Heart left ventricle (tissue), 16 donors: ENCODE data around the gene ZNF750. TPM values are rescaled to one million over a fixed set of nuclear protein-coding genes. Genes with fewer than 3 reads are reported as not detected.

Experiments
- ATAC-seq, 4 donors: fragments of 200-7000 bp; cut with Tn5 transposase; one replicate each; pipeline ENCODE4 v1.9.1; 2020 to 2022; ENCODE audit warnings: moderate library complexity in 4 of 4, mild to moderate bottlenecking in 3 of 4, moderate number of reproducible peaks in 1 of 4
- DNase-seq, 5 donors: peaks; one replicate each; pipeline ENCODE4 v3.0.0-alpha.2; 2020
- H3K27ac ChIP-seq, 12 donors: fragments of 200-600 bp; sonication (generic) in 4 of 12; one replicate each; pipeline versions ENCODE4 v1.5.0 to v1.8.0; 2016 to 2022; ENCODE audit warnings: mild to moderate bottlenecking in 2 of 12
- H3K27me3 ChIP-seq, 9 donors: fragments of 200-600 bp; sonication (generic) in 2 of 9; one replicate each; pipeline versions ENCODE4 v1.5.1 to v1.8.0; 2016 to 2022; ENCODE audit warnings: mild to moderate bottlenecking in 3 of 9
- H3K36me3 ChIP-seq, 9 donors: fragments of 200-600 bp; sonication (generic) in 2 of 9; one replicate each; pipeline versions ENCODE4 v1.5.0 to v1.8.0; 2018 to 2022; ENCODE audit warnings: mild to moderate bottlenecking in 2 of 9
- H3K4me1 ChIP-seq, 12 donors: fragments of 200-600 bp; sonication (generic) in 4 of 12; one replicate each; pipeline versions ENCODE4 v1.5.0 to v1.8.0; 2016 to 2022; ENCODE audit warnings: mild to moderate bottlenecking in 3 of 12
- H3K4me3 ChIP-seq, 12 donors: fragments of 200-600 bp; sonication (generic) in 4 of 12; one replicate each; pipeline versions ENCODE4 v1.5.0 to v1.8.0; 2017 to 2022; ENCODE audit warnings: mild to moderate bottlenecking in 9 of 12, moderate library complexity in 4 of 12
- H3K9me3 ChIP-seq, 12 donors: fragments of 200-600 bp; sonication (generic) in 4 of 12; one replicate each; pipeline versions ENCODE4 v1.5.0 to v1.8.0; 2016 to 2022; ENCODE audit warnings: mild to moderate bottlenecking in 1 of 12
- POLR2A ChIP-seq, 2 donors: fragments of 450-650 bp; IDR thresholded peaks; one replicate each; pipeline ENCODE4 v1.6.1; 2017; ENCODE audit warnings: antibody characterized with exemption in 2 of 2, mild to moderate bottlenecking in 2 of 2, moderate library complexity in 2 of 2
- WGBS, 4 donors: extraction: QIAGEN DNeasy Blood & Tissue Kit in 2 of 4; methylation state at CpG; one replicate each; pipeline versions ENCODE4 v1.1.5 to v1.1.7; 2013 to 2018; 5-methylcytosine and 5-hydroxymethylcytosine counted together
- intact Hi-C, 10 donors: fragments of 100-400 bp; cut with DNase I; formaldehyde crosslinking; loops; one replicate each; pipeline versions ENCODE4 v1.11.1 to v1.14.2; 2022
- polyA plus RNA-seq, 2 donors: library from polyadenylated mRNA; stranded (reverse); fragments of 200-250 nt; gene quantifications; one replicate each; pipeline ENCODE4 v1.2.3, GENCODE V29; 2013
- total RNA-seq, 9 donors: library from RNA; depleted of rRNA in 2 of 9; stranded (reverse); fragments of >200 nt in 2 of 9; fragmentation: NEBNext Ultra II Directional in 3 of 9; extraction: Animal tissue kit (Norgen Biotek cat#: 25700) in 3 of 9; gene quantifications; one replicate each; pipeline versions ENCODE4 v1.1.0 to v1.2.4, GENCODE V29; 2016 to 2023
- TF ChIP-seq, protein P1 (sequence below), 12 donors: fragments of 200-600 bp; sonication (generic) in 4 of 12; IDR thresholded peaks; one replicate each; pipeline versions ENCODE4 v1.5.0 to v1.8.0; 2018 to 2022; ENCODE audit warnings: antibody characterized with exemption in 12 of 12, mild to moderate bottlenecking in 5 of 12
- donor health status: ischemic (EF 13 %, LVEDD 7.1; RV severe dilation, severe dysfunction).
- donor health status: healthy with polysubstance abuse.
- donor health status: DM: no; HTN: yes; CAD: no.
- donor health status: DM: no; HTN: no; CAD: no.
- donor health status: ischemic (EF 25% LVEDD 6.9; RV normal size, moderate dysfunction).
- donor health status: ischemic (EF 25% LVEDD 5.7; RV mildly dilated, moderate dysfunction).
- donor health status: healthy.
- donor health status: DM: yes; HTN: yes; CAD: no.
- donor health status: ischemic (EF 35%, LVEDD 5.7; RV mildly dilated, moderate dysfunction).
- donor health status: nonischemic (EF 11% LVEDD 7.7; RV severe dilation, severe dysfunction).
- donor health status: DM: yes; HTN: yes; CAD: no.
- donor health status: PGD.
- donor health status: ischemic (EF 29% LVEDD 5.4; RV normal size, mild dysfunction).
- donor health status: nonischemic (EF 23%, LVEDD 6.1; RV moderate dilation, normal function).

ZNF750 gene
- total and polyA plus RNA-seq, 11 donors: 0.08 to 0.38 (median 0.24) TPM; not detected in 7

DNA sequence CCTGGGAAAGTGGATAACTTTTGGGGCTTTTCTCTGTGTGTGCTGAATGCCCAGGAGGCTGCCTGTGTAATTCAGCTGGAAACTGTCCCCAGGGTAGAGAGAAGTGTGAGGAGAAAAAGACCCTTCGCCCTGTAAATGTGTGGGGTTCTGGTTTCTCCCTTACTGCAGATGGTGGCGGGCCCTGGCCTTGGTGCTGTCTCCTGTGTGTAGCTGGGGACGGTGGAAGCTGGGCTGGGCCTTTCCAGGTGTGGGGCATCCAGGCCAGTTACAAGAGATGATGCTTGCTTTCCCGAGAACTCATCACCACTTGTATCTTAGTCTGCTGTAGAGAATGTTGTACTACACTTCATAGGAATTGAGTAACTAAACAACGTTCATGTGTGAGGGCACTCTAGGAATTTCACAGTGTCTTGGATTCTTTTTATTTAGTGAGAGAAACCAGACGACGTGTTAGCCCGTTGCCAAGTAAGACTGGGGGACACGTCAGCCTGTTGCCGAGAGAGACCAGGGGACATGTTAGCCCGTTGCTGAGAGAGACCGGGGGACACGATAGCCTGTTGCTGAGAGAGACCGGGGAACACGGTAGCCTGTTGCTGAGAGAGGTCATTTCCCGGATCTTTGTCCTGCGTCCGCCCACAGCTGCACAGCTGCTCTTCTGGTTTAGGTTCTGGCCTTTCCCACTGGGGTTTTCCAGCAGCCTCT, 44.9 kb downstream of the ZNF750 start:
- Histone ChIP-seq H3K4me1 (peaks cover 0 to 20% (median 10%) of the 10 kb centered on the region in 12 donors), H3K4me3 (no peak overlapping the region), H3K27me3 (no peaks in the 10 kb centered on the region), H3K36me3 (peaks cover 0 to 29% (median 7%) of the 10 kb centered on the region in 9 donors), H3K27ac (peak overlapping the region; percentile 5 to 84 (median 68)), H3K9me3 (no peaks in the 10 kb centered on the region)
- 51 to 65% (median 57%) methylated on average over 18 of the region's 18 CpGs for WGBS, 4 donors
- intact Hi-C loops: no loop called here
- ATAC-seq: peak; percentile 62 to 91 (median 78)
- peak in 4 of 5 donors; percentile 49 to 70 (median 62) for DNase-seq
- TF ChIP-seq POLR2A (IDR thresholded peaks at IDR 0.05): no peak
- TF ChIP-seq, protein P1, sequence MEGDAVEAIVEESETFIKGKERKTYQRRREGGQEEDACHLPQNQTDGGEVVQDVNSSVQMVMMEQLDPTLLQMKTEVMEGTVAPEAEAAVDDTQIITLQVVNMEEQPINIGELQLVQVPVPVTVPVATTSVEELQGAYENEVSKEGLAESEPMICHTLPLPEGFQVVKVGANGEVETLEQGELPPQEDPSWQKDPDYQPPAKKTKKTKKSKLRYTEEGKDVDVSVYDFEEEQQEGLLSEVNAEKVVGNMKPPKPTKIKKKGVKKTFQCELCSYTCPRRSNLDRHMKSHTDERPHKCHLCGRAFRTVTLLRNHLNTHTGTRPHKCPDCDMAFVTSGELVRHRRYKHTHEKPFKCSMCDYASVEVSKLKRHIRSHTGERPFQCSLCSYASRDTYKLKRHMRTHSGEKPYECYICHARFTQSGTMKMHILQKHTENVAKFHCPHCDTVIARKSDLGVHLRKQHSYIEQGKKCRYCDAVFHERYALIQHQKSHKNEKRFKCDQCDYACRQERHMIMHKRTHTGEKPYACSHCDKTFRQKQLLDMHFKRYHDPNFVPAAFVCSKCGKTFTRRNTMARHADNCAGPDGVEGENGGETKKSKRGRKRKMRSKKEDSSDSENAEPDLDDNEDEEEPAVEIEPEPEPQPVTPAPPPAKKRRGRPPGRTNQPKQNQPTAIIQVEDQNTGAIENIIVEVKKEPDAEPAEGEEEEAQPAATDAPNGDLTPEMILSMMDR (IDR thresholded peaks at IDR 0.05): no peak

- Histone ChIP-seq H3K27me3 (no peaks in the 10 kb centered on the region), H3K4me1 (peaks cover 0 to 20% (median 10%) of the 10 kb centered on the region in 12 donors), H3K27ac (peak overlapping the region in 5 of 12 donors; percentile 15 to 75 (median 66)), H3K9me3 (no peaks in the 10 kb centered on the region), H3K36me3 (peaks cover 0 to 23% (median 4%) of the 10 kb centered on the region in 9 donors), H3K4me3 (no peak overlapping the region)
- DNase-seq: peak in 1 of 5 donors; percentile 50
- ATAC-seq: no peak
- 73 to 99% (median 85%) methylated on average over 6 to 15 of the region's 15 CpGs for WGBS, 4 donors
- TF ChIP-seq, protein P1 (IDR thresholded peaks at IDR 0.05): no peak
- TF ChIP-seq POLR2A (IDR thresholded peaks at IDR 0.05): no peak
- intact Hi-C loops: no loop called here
Observed at GRCh38 chr17:82793974-82794630, 45.7 kb downstream of the ZNF750 start.

GRCh38 chr17:82791532-82791931, 48.3 kb downstream of the ZNF750 start:
- H3K4me3 ChIP-seq: no peak overlapping the region
- H3K36me3 ChIP-seq: peaks cover 0 to 10% (median 0%) of the 10 kb centered on the region in 9 donors
- H3K27me3 ChIP-seq: no peaks in the 10 kb centered on the region
- DNase-seq: no peak
- H3K4me1 ChIP-seq: peaks cover 0 to 20% (median 10%) of the 10 kb centered on the region in 12 donors
- ATAC-seq: no peak
- 83 to 90% (median 85%) methylated on average over 12 of the region's 12 CpGs for WGBS, 4 donors
- TF ChIP-seq POLR2A (IDR thresholded peaks at IDR 0.05): no peak
- TF ChIP-seq, protein P1 (IDR thresholded peaks at IDR 0.05): no peak
- intact Hi-C loops: no loop called here
- H3K9me3 ChIP-seq: no peaks in the 10 kb centered on the region
- H3K27ac ChIP-seq: no peak overlapping the region

DNA sequence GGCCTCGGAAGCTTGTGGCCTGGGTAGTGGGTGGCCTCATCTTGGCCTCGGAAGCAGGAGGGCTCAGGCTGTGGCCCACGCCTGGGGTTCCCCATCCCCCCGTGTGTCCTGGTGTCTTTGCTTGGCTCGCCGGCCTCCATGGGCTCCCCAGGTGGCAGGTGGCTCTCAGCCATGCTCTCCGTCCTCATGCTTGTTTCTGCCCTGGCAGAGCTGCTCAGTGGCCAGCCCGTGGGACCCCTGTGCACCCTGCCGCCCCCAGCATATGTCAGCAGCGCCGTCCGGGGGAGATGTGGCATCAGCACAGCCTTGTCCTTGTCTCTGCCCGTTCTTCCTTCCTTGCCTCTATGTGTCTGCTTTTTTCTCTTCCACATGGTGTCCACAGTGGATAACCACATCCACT, 49.4 kb downstream of the ZNF750 start:
- no peaks in the 10 kb centered on the region for H3K27me3 ChIP-seq
- H3K4me1 ChIP-seq: peaks cover 0 to 17% (median 4%) of the 10 kb centered on the region in 12 donors
- H3K9me3 ChIP-seq: no peaks in the 10 kb centered on the region
- H3K36me3 ChIP-seq: peaks cover 0 to 10% (median 0%) of the 10 kb centered on the region in 9 donors
- intact Hi-C loops: no loop called here
- H3K27ac ChIP-seq: no peak overlapping the region
- WGBS, 4 donors: 94 to 98% (median 97%) methylated on average over 11 to 13 of the region's 13 CpGs
- no peak overlapping the region for H3K4me3 ChIP-seq
- ATAC-seq: no peak
- TF ChIP-seq, protein P1 (IDR thresholded peaks at IDR 0.05): no peak
- no peak for TF ChIP-seq POLR2A (IDR thresholded peaks at IDR 0.05)
- DNase-seq: no peak
